ENCODE results near the gene THAP7. TPM values are rescaled to one million over a fixed set of nuclear protein-coding genes. Genes with fewer than 3 reads are reported as not detected.
A peak's percentile ranks its signal among the peaks of the same experiment; 100 is the strongest.

Gene THAP7
- total and polyA plus RNA-seq, 9 of the 15 experiments (the other 6 are each of a cell fraction or from before 2014, with no cell fraction given), result 7.9 to 263 (median 84.1) TPM

GRCh38 chr22:20955548-20955947 lies 46.4 kb downstream of the THAP7 start (continued):
- TF ChIP-seq STAT6 (CRISPR knock-in tag; IDR thresholded peaks at IDR 0.05) (no peak), DEAF1 (CRISPR knock-in tag; IDR thresholded peaks at IDR 0.05) (0 out of 2 replicates have a peak, but pooled peaks have one; percentile 28), HNRNPUL1 (IDR thresholded peaks at IDR 0.05; ENCODE audit: low read length) (no peak), POLR2AphosphoS5 (IDR thresholded peaks at IDR 0.05; ENCODE audit: control insufficient read depth, insufficient read depth, low read depth, low read length) (no peak), ZNF511 (CRISPR knock-in tag; IDR thresholded peaks at IDR 0.05) (0 out of 2 replicates have a peak, but pooled peaks have one; percentile 19), SRF (CRISPR knock-in tag; IDR thresholded peaks at IDR 0.05) (0 out of 4 replicates have a peak, but pooled peaks of 1 of the 2 experiments have one; percentile 29), CEBPB (tag; IDR thresholded peaks at IDR 0.05) (peak; percentile 46; the same call in 1 of the 2 replicates), MXI1 (IDR thresholded peaks at IDR 0.05; ENCODE audit: low read depth, low read length) (no peak), CEBPG (CRISPR knock-in tag; IDR thresholded peaks at IDR 0.05) (0 out of 2 replicates have a peak, but pooled peaks have one; percentile 10), CEBPG (tag; conservative IDR thresholded peaks at IDR 0.05 in 1 of 2, IDR thresholded peaks at IDR 0.05 in 1 of 2) (no peak), NR2C2 (CRISPR knock-in tag; IDR thresholded peaks at IDR 0.05) (no peak), NR2C2 (tag; IDR thresholded peaks at IDR 0.05) (no peak), ELF4 (CRISPR knock-in tag; IDR thresholded peaks at IDR 0.05) (0 out of 2 replicates have a peak, but pooled peaks have one; percentile 32), ZNF3 (CRISPR knock-in tag; IDR thresholded peaks at IDR 0.05) (no peak), ZNF124 (CRISPR knock-in tag; IDR thresholded peaks at IDR 0.05) (no peak), THAP12 (CRISPR knock-in tag; IDR thresholded peaks at IDR 0.05) (no peak), PKNOX1 (IDR thresholded peaks at IDR 0.05) (peak; percentile 71), MEF2D (tag; conservative IDR thresholded peaks at IDR 0.05; ENCODE audit: low read depth) (no peak), BRD9 (IDR thresholded peaks at IDR 0.05; ENCODE audit: low read depth, partially characterized antibody) (no peak)
